Hepatocyte (in vitro differentiated cells): ENCODE measurements around the gene LDB3. TPM values are rescaled to one million over a fixed set of nuclear protein-coding genes. Genes with fewer than 3 reads are reported as not detected.

ENCODE experiments used
- DNase-seq: peaks from one replicate; pipeline ENCODE4 v3.0.0-alpha.2; 2016; ENCODE audit warnings: low spot score
- H2AFZ ChIP-seq: fragments of 200-600 bp; sonication (generic); 2 replicates; pipeline ENCODE4 v1.6.0; 2016; ENCODE audit warnings: antibody characterized with exemption, mild to moderate bottlenecking
- H3K27ac ChIP-seq: fragments of 200-600 bp; sonication (generic); 2 replicates; pipeline ENCODE4 v1.5.1; 2016; ENCODE audit warnings: mild to moderate bottlenecking
- H3K27me3 ChIP-seq: fragments of 200-600 bp; sonication (generic); 2 replicates; pipeline ENCODE4 v1.6.1; 2016
- H3K36me3 ChIP-seq: fragments of 200-600 bp; sonication (generic); replicated peaks from 2 replicates; pipeline ENCODE4 v1.5.1; 2016; ENCODE audit warnings: low read depth; ENCODE audit not compliant: insufficient read depth
- H3K4me1 ChIP-seq: fragments of 200-600 bp; sonication (generic); 2 replicates; pipeline ENCODE4 v1.5.1; 2016; ENCODE audit warnings: mild to moderate bottlenecking, moderate library complexity; ENCODE audit not compliant: insufficient read depth
- H3K4me2 ChIP-seq: fragments of 200-600 bp; sonication (generic); 2 replicates; pipeline ENCODE4 v1.6.0; 2016
- H3K4me3 ChIP-seq: fragments of 200-600 bp; sonication (generic); 2 replicates; pipeline ENCODE4 v1.5.1; 2016; ENCODE audit warnings: mild to moderate bottlenecking
- H3K79me2 ChIP-seq: fragments of 200-600 bp; sonication (generic); 2 replicates; pipeline ENCODE4 v1.6.0; 2017; ENCODE audit warnings: mild to moderate bottlenecking
- H3K9me2 ChIP-seq: fragments of 200-600 bp; sonication (generic); replicated peaks from 2 replicates; pipeline ENCODE4 v1.6.0; 2017; ENCODE audit warnings: mild to moderate bottlenecking; ENCODE audit not compliant: insufficient read depth
- H3K9me3 ChIP-seq: fragments of 200-600 bp; sonication (generic); 2 replicates; pipeline ENCODE4 v1.5.1; 2016; ENCODE audit warnings: low read depth, mild to moderate bottlenecking
- H4K20me1 ChIP-seq: fragments of 200-600 bp; sonication (generic); 2 replicates; pipeline ENCODE4 v1.6.0; 2016; ENCODE audit warnings: mild to moderate bottlenecking; ENCODE audit not compliant: insufficient read depth, poor library complexity, severe bottlenecking
- CTCF ChIP-seq: fragments of 200-600 bp; sonication (generic); IDR thresholded peaks from 2 replicates; pipeline ENCODE4 v1.5.1; 2016; ENCODE audit warnings: antibody characterized with exemption, mild to moderate bottlenecking; ENCODE audit not compliant: poor library complexity
- EZH2 ChIP-seq: fragments of 200-600 bp; sonication (generic); IDR thresholded peaks from 2 replicates; pipeline ENCODE4 v1.6.1; 2016; ENCODE audit warnings: antibody characterized with exemption, mild to moderate bottlenecking, borderline replicate concordance
- EZH2phosphoT487 ChIP-seq: fragments of 200-600 bp; sonication (generic); IDR thresholded peaks from one replicate; pipeline ENCODE4 v1.6.1; 2018; ENCODE audit warnings: antibody characterized with exemption, mild to moderate bottlenecking, low read depth, moderate library complexity; ENCODE audit not compliant: unreplicated experiment, severe bottlenecking
- WGBS: methylation state at CpG from one replicate; pipeline ENCODE4 v1.1.6; 2016; ENCODE audit warnings: low lambda C conversion rate; ENCODE audit errors: missing lambda C conversion rate; 5-methylcytosine and 5-hydroxymethylcytosine counted together
- polyA plus RNA-seq: library from polyadenylated mRNA; unstranded; fragments of >200 nt; fragmentation: Nextera tagmentation; extraction: Ambion mirVana; gene quantifications from 2 replicates; pipeline ENCODE4 v1.2.1, GENCODE V29; 2016
- total RNA-seq: library from RNA; depleted of rRNA; stranded (reverse); fragments of >200 nt; gene quantifications from 2 replicates; pipeline ENCODE4 v1.2.3, GENCODE V29; 2014

Gene LDB3
- total and polyA plus RNA-seq, 2 experiments from 2014 or later = 0.31 TPM; not detected in 1

- H3K27ac ChIP-seq = no peak overlapping the region
- no peaks in the 10 kb centered on the region for H4K20me1 ChIP-seq
- no peaks in the 10 kb centered on the region for H3K27me3 ChIP-seq
- H3K79me2 ChIP-seq = no peaks in the 10 kb centered on the region
- H3K4me3 ChIP-seq = no peak overlapping the region
- H3K36me3 ChIP-seq = no peaks in the 10 kb centered on the region
- H3K4me2 ChIP-seq = no peak overlapping the region
- 88% methylated on average over 17 of the region's 17 CpGs for WGBS
- no peak for TF ChIP-seq EZH2
- no peak for TF ChIP-seq EZH2phosphoT487
- no peak for TF ChIP-seq CTCF
- H3K9me2 ChIP-seq = no peaks in the 10 kb centered on the region
- peaks cover 21% of the 10 kb centered on the region for H3K4me1 ChIP-seq
- DNase-seq = no peak
- no peaks in the 10 kb centered on the region for H3K9me3 ChIP-seq
- no peak overlapping the region for H2AFZ ChIP-seq
These were observed 18.7 kb upstream of the LDB3 start for GRCh38 chr10:86649471-86650150.

- Histone ChIP-seq H3K36me3 (no peaks in the 10 kb centered on the region), H3K4me2 (no peak overlapping the region), H3K9me2 (no peaks in the 10 kb centered on the region), H3K4me1 (peaks cover 21% of the 10 kb centered on the region), H4K20me1 (no peaks in the 10 kb centered on the region), H3K4me3 (no peak overlapping the region), H2AFZ (no peak overlapping the region), H3K79me2 (no peaks in the 10 kb centered on the region), H3K27ac (no peak overlapping the region), H3K9me3 (no peaks in the 10 kb centered on the region), H3K27me3 (no peaks in the 10 kb centered on the region)
- 96% methylated on average over 8 of the region's 8 CpGs for WGBS
- TF ChIP-seq EZH2 (no peak), CTCF (no peak), EZH2phosphoT487 (no peak)
- no peak for DNase-seq
These were observed 18.2 kb upstream of the LDB3 start for GRCh38 chr10:86650151-86650550.

DNA sequence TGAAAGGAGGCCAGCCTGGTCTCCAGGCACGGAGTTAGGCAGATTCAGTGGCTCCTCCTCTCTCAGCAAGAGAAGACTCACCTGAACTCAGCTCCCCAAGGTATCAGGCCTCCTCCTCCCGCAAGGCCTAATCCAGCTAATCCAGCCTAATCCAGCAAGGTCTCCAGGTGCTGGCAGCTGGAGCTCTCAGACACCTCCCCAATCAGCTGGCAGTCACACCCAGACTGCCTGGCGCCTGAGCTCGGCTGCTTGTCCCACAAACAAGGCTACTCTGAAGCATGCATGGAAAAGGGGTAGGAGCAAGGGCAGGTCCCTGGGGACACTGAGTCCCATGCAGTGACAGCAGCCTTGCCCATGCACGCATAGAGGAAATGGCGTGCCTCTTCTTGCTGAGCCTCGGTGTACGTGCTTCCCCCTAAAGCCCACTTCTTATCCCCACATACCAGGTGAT, 17.3 kb upstream of the LDB3 start:
- Histone ChIP-seq H3K27ac (no peak overlapping the region), H3K4me1 (peaks cover 21% of the 10 kb centered on the region), H3K4me3 (no peak overlapping the region), H2AFZ (no peak overlapping the region), H3K9me3 (no peaks in the 10 kb centered on the region), H3K4me2 (no peak overlapping the region), H3K79me2 (no peaks in the 10 kb centered on the region), H3K27me3 (no peaks in the 10 kb centered on the region), H3K9me2 (no peaks in the 10 kb centered on the region), H4K20me1 (no peaks in the 10 kb centered on the region), H3K36me3 (no peaks in the 10 kb centered on the region)
- DNase-seq = no peak
- WGBS = 87% methylated on average over 8 of the region's 8 CpGs
- TF ChIP-seq EZH2phosphoT487 = no peak
- no peak for TF ChIP-seq CTCF
- TF ChIP-seq EZH2 = no peak
